Measurements from ENCODE around the gene PPP1R9B.

DNA sequence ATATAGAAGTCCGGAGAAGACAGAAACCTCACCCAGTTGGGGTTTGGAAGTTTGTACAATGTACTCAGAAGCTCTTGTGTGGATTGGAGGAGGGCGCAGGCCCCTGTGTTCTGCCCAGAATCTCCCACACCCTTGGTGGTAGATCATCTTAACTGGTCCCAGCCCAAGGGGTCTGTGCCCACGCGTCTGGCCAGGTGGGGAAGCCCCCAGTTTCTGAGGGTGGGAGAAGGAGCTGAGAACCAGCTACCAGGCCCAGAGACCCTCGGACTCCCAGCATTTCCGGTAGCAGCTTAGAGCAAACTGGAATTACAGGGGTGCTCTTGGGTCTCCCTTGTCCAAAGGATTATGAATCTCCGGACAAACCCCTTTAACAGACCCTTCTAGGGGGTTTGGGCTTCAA lies 2.3 kb upstream of the PPP1R9B start:
- TF ChIP-seq EZH2 (IDR thresholded peaks at IDR 0.05) (no peak), POLR2AphosphoS5 (IDR thresholded peaks at IDR 0.05; ENCODE audit: borderline replicate concordance, low read depth, low read length) (no peak)
